OCI-LY7 (cell line): ENCODE results near the gene SPOCK1. TPM values are rescaled to one million over a fixed set of nuclear protein-coding genes. Genes with fewer than 3 reads are reported as not detected.

Experiments
- BruUV-seq: library from RNA; stranded (reverse); fragments of 400-500 nt; replicated peaks from 2 replicates; lab custom pipeline; 2021; lab: Mats Ljungman, UMichigan
- CTCF ChIA-PET: fragments of 300-600 bp; sonication (Branson Sonifier 250); formaldehyde crosslinking; loops from one replicate; lab custom pipeline; 2022; ENCODE audit warnings: antibody characterized with exemption; ENCODE audit not compliant: unreplicated experiment; lab: Charles Lee
- POLR2A ChIA-PET: fragments of 300-600 bp; sonication (Branson Sonifier 250); formaldehyde crosslinking; loops from one replicate; lab custom pipeline; 2022; ENCODE audit warnings: antibody characterized with exemption; lab: Charles Lee
- DNase-seq: peaks from one replicate; pipeline ENCODE4 v3.0.0-alpha.2; 2015; ENCODE audit warnings: low spot score
- H2AFZ ChIP-seq: fragments of 200-600 bp; sonication (generic), shearing (Covaris generic); 2 replicates; pipeline ENCODE4 v1.6.1; 2014; ENCODE audit warnings: mild to moderate bottlenecking, antibody characterized with exemption, low read length, moderate library complexity
- H3K27ac ChIP-seq: fragments of 200-600 bp; sonication (generic); 2 replicates; pipeline ENCODE4 v1.5.1; 2014; ENCODE audit warnings: mixed run types, low read depth, mild to moderate bottlenecking, moderate library complexity, low read length, inconsistent platforms; ENCODE audit not compliant: poor library complexity, severe bottlenecking
- H3K36me3 ChIP-seq: fragments of 200-600 bp; sonication (generic); 2 replicates; pipeline ENCODE4 v1.6.1; 2014; ENCODE audit warnings: mild to moderate bottlenecking, antibody characterized with exemption, low read length, moderate library complexity, mixed read lengths; ENCODE audit not compliant: insufficient read depth
- H3K4me1 ChIP-seq: fragments of 200-600 bp; sonication (generic); 2 replicates; pipeline ENCODE4 v1.5.1; 2014; ENCODE audit warnings: mild to moderate bottlenecking, low read length; ENCODE audit not compliant: insufficient read depth, poor library complexity, severe bottlenecking
- H3K4me2 ChIP-seq: fragments of 200-600 bp; sonication (generic); 2 replicates; pipeline ENCODE4 v1.6.1; 2014; ENCODE audit warnings: mild to moderate bottlenecking, low read length
- H3K4me3 ChIP-seq: fragments of 200-600 bp; sonication (generic); 2 replicates; pipeline ENCODE4 v1.5.1; 2014; ENCODE audit warnings: mild to moderate bottlenecking, low read depth, low read length; ENCODE audit not compliant: poor library complexity, severe bottlenecking
- H3K79me2 ChIP-seq: fragments of 200-600 bp; sonication (generic); 2 replicates; pipeline ENCODE4 v1.6.1; 2016; ENCODE audit warnings: low read depth, mild to moderate bottlenecking, low read length, moderate library complexity, mixed read lengths; ENCODE audit not compliant: insufficient read depth
- H3K9me2 ChIP-seq: fragments of 200-600 bp; sonication (generic); 2 replicates; pipeline ENCODE4 v1.6.1; 2016; ENCODE audit warnings: mild to moderate bottlenecking, low read length, mixed read lengths; ENCODE audit not compliant: insufficient read depth
- H3K9me3 ChIP-seq: fragments of 200-600 bp; sonication (generic); 2 replicates; pipeline ENCODE4 v1.6.1; 2014; ENCODE audit warnings: mild to moderate bottlenecking, mixed run types, low read length, mixed read lengths
- H4K20me1 ChIP-seq: fragments of 200-600 bp; sonication (generic); 2 replicates; pipeline ENCODE4 v1.6.1; 2014; ENCODE audit warnings: mild to moderate bottlenecking, antibody characterized with exemption, low read length, moderate library complexity, mixed read lengths; ENCODE audit not compliant: insufficient read depth
- EZH2phosphoT487 ChIP-seq: fragments of 200-600 bp; sonication (generic); IDR thresholded peaks from 2 replicates; pipeline ENCODE4 v1.6.1; 2018; ENCODE audit warnings: low read depth, borderline replicate concordance, mild to moderate bottlenecking, mixed run types, antibody characterized with exemption, low read length, moderate library complexity, mixed read lengths
- intact Hi-C: fragments of 100-400 bp; cut with micrococcal nuclease; formaldehyde crosslinking; loops from one replicate; pipeline ENCODE4 v1.10.0; 2022; ENCODE audit not compliant: unreplicated experiment
- total RNA-seq, 2 experiments: library from RNA; depleted of rRNA in 1 of 2; stranded (reverse); fragments of >200 nt in 1 of 2; shearing (Covaris generic) in 1 of 2; gene quantifications; 2 replicates each; pipeline ENCODE4 v1.2.3, GENCODE V29; 2014 to 2022
- TF ChIP-seq, protein P1 (sequence below): fragments of 200-600 bp; sonication (generic); conservative IDR thresholded peaks from 2 replicates; pipeline ENCODE4 v1.5.1; 2014; ENCODE audit warnings: mild to moderate bottlenecking, antibody characterized with exemption, low read length, moderate library complexity, mixed read lengths

Gene SPOCK1
- total RNA-seq, 2 experiments from 2014 or later: 0.29 to 1.5 TPM

DNA sequence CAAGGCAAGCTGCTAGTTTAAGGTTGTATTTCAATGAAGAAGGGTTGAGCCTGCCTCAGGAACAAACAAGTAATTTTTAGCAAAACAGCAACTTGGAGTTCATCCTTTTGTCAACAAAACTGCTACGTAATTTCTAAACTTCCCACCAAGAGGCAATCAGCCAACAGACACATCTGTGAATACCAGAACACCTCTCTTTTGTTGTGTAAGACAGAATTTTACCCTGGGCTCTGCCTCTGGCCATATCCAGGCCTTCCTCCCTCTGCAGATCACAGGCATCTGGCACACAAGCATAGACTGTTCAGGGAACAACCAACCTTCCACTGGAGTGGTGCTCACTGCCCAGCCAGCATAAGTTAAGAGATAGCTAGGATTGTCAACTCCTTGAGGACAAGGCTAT, 409.0 kb downstream of the SPOCK1 start:
- DNase-seq: no peak
- H2AFZ ChIP-seq: no peak overlapping the region
- H3K9me2 ChIP-seq: no peaks in the 10 kb centered on the region
- no peaks in the 10 kb centered on the region for H3K79me2 ChIP-seq
- CTCF ChIA-PET: no interaction called here
- intact Hi-C loops: no loop called here
- no peaks in the 10 kb centered on the region for H4K20me1 ChIP-seq
- TF ChIP-seq EZH2phosphoT487: no peak
- TF ChIP-seq, protein P1, sequence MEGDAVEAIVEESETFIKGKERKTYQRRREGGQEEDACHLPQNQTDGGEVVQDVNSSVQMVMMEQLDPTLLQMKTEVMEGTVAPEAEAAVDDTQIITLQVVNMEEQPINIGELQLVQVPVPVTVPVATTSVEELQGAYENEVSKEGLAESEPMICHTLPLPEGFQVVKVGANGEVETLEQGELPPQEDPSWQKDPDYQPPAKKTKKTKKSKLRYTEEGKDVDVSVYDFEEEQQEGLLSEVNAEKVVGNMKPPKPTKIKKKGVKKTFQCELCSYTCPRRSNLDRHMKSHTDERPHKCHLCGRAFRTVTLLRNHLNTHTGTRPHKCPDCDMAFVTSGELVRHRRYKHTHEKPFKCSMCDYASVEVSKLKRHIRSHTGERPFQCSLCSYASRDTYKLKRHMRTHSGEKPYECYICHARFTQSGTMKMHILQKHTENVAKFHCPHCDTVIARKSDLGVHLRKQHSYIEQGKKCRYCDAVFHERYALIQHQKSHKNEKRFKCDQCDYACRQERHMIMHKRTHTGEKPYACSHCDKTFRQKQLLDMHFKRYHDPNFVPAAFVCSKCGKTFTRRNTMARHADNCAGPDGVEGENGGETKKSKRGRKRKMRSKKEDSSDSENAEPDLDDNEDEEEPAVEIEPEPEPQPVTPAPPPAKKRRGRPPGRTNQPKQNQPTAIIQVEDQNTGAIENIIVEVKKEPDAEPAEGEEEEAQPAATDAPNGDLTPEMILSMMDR: no peak
- H3K27ac ChIP-seq: no peak overlapping the region
- BruUV-seq: no TSS peak
- H3K36me3 ChIP-seq: no peaks in the 10 kb centered on the region
- no peak overlapping the region for H3K4me2 ChIP-seq
- H3K9me3 ChIP-seq: no peaks in the 10 kb centered on the region
- no peaks in the 10 kb centered on the region for H3K4me1 ChIP-seq
- no peak overlapping the region for H3K4me3 ChIP-seq
- POLR2A ChIA-PET: interaction anchor here (0.6 kb wide), 1 partner anchor 13 kb away, joined by 3 read pairs; no protein-coding TSS in a partner anchor

DNA sequence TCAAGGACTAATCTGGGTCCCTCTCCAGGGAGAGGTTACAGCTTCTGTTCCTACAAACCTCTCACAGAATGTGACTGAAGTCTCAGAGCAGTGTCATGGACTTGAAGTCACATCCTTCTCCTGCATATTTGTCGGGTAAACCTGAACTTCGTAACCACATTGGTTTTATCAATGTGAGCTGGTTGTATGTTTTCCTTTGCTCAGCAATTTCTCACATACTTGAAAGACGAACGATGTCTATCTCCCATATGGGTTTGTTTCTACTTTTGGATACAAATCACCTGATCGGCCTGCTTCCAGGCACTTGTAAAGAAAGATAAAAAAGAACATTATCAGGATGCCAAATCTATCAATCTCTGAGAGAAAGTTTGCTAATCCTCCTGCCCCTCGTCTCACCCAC, 411.0 kb downstream of the SPOCK1 start:
- intact Hi-C loops: no loop called here
- no TSS peak for BruUV-seq

DNA sequence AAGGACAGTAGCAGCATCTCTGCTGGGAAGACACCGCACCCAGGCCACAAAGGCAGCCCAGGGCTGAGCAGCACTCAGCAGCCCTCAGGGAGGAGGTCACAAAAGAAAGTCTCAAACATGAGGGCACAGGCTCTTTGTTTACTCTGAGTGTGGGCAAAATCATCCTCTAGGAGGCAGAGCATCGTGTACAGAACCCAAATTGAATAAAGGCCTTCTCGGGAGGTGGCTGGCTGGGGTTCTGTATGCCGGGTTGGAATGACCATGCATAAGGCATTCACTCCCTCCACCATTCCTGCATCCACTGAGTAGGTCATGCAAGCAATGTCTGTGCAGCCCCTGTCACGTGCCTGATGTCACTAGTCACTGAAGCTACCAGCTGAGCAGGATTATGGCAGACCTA, 412.8 kb downstream of the SPOCK1 start:
- TF ChIP-seq EZH2phosphoT487: no peak
- TF ChIP-seq, protein P1: peak; percentile 24; the same call in 1 of the 2 replicates
- no peak overlapping the region for H2AFZ ChIP-seq
- no peaks in the 10 kb centered on the region for H3K9me3 ChIP-seq
- no peak overlapping the region for H3K27ac ChIP-seq
- H3K36me3 ChIP-seq: no peaks in the 10 kb centered on the region
- H4K20me1 ChIP-seq: no peaks in the 10 kb centered on the region
- ChIA-PET POLR2A (interaction anchor here (1.7 kb wide), 1 partner anchor 13 kb away, joined by 4 read pairs; no protein-coding TSS in a partner anchor), CTCF (interaction anchor here (0.9 to 1.6 kb wide), 2 partner anchors 11 to 132 kb away, joined by 3 to 4 read pairs; no protein-coding TSS in a partner anchor)
- DNase-seq: no peak
- intact Hi-C loops: no loop called here
- no peak overlapping the region for H3K4me3 ChIP-seq
- H3K9me2 ChIP-seq: no peaks in the 10 kb centered on the region
- no peak overlapping the region for H3K4me2 ChIP-seq
- no TSS peak for BruUV-seq
- peaks cover 4% of the 10 kb centered on the region for H3K4me1 ChIP-seq
- no peaks in the 10 kb centered on the region for H3K79me2 ChIP-seq

More for the DNA sequence above, 411.0 kb downstream of the SPOCK1 start:
- Histone ChIP-seq H3K4me3 (no peak overlapping the region), H3K79me2 (no peaks in the 10 kb centered on the region), H2AFZ (no peak overlapping the region), H4K20me1 (no peaks in the 10 kb centered on the region), H3K4me2 (no peak overlapping the region), H3K4me1 (peaks cover 4% of the 10 kb centered on the region), H3K9me2 (no peaks in the 10 kb centered on the region), H3K9me3 (no peaks in the 10 kb centered on the region), H3K36me3 (no peaks in the 10 kb centered on the region), H3K27ac (no peak overlapping the region)
- ChIA-PET CTCF (interaction anchor here (1.3 kb wide), 1 partner anchor 12 kb away, joined by 4 read pairs; no protein-coding TSS in a partner anchor), POLR2A (interaction anchor here (0.7 to 1.8 kb wide), 6 partner anchors 10 to 168 kb away, joined by 3 to 6 read pairs (median 4); no protein-coding TSS in a partner anchor)
- TF ChIP-seq, protein P1: no peak
- no peak for TF ChIP-seq EZH2phosphoT487
- no peak for DNase-seq
